WTC11 (cell line): ENCODE results near the gene MAGEA1. TPM values are rescaled to one million over a fixed set of nuclear protein-coding genes. Genes with fewer than 3 reads are reported as not detected.

Experiments used
- ATAC-seq: fragments of 200-7000 bp; cut with Tn5 transposase; 2 replicates; pipeline ENCODE4 v1.10.0; 2021; ENCODE audit warnings: mild to moderate bottlenecking, moderate library complexity
- CTCF ChIA-PET: fragments of 300-600 bp; sonication (Branson Sonifier 250); formaldehyde crosslinking; loops from one replicate; lab custom pipeline; 2021; ENCODE audit warnings: antibody characterized with exemption; lab: Charles Lee
- POLR2A ChIA-PET: fragments of 350-600 bp; sonication (Branson Sonifier 250); formaldehyde crosslinking; loops from one replicate; lab custom pipeline; 2021; ENCODE audit warnings: antibody characterized with exemption; lab: Charles Lee
- DNase-seq: peaks from one replicate; pipeline ENCODE4 v3.0.0; 2021; ENCODE audit warnings: low spot score
- H3K27ac Mint-ChIP-seq: 2 replicates; pipeline ENCODE4 v1.8.0; 2021; ENCODE audit warnings: mixed read lengths
- H3K27me3 Mint-ChIP-seq: 2 replicates; pipeline ENCODE4 v1.8.0; 2021; ENCODE audit warnings: low read depth, mild to moderate bottlenecking, moderate library complexity, mixed read lengths
- H3K36me3 Mint-ChIP-seq: 2 replicates; pipeline ENCODE4 v1.8.0; 2021; ENCODE audit warnings: mixed read lengths
- H3K4me1 Mint-ChIP-seq: 2 replicates; pipeline ENCODE4 v1.8.0; 2022; ENCODE audit warnings: mixed read lengths
- H3K4me3 Mint-ChIP-seq: 2 replicates; pipeline ENCODE4 v1.8.0; 2021; ENCODE audit warnings: mild to moderate bottlenecking, moderate library complexity, mixed read lengths
- H3K9me3 Mint-ChIP-seq: 2 replicates; pipeline ENCODE4 v1.8.0; 2021; ENCODE audit warnings: mixed read lengths
- ATF1 ChIP-seq: sonication (generic); formaldehyde crosslinking; IDR thresholded peaks from 2 replicates; pipeline ENCODE4 v1.8.1; 2023; ENCODE audit warnings: mild to moderate bottlenecking, moderate library complexity, missing genetic modification reagents
- CREM ChIP-seq: sonication (generic); formaldehyde crosslinking; IDR thresholded peaks from 2 replicates; pipeline ENCODE4 v1.8.1; 2022; ENCODE audit warnings: mild to moderate bottlenecking, missing genetic modification reagents, moderate library complexity
- ESRRA ChIP-seq: sonication (generic); formaldehyde crosslinking; IDR thresholded peaks from 2 replicates; pipeline ENCODE4 v1.8.1; 2022; ENCODE audit warnings: mild to moderate bottlenecking, missing genetic modification reagents, borderline replicate concordance
- FOXK1 ChIP-seq: sonication (generic); formaldehyde crosslinking; IDR thresholded peaks from 2 replicates; pipeline ENCODE4 v1.8.0; 2022; ENCODE audit warnings: mild to moderate bottlenecking, moderate library complexity, missing genetic modification reagents
- GABPB1 ChIP-seq: sonication (generic); formaldehyde crosslinking; IDR thresholded peaks from 2 replicates; pipeline ENCODE4 v1.8.1; 2023; ENCODE audit warnings: mild to moderate bottlenecking, missing genetic modification reagents
- JAZF1 ChIP-seq: fragments of 250-450 bp; sonication (Bioruptor Pico); IDR thresholded peaks from 2 replicates; pipeline ENCODE4 v1.9.0; 2021; ENCODE audit warnings: moderate library complexity, mild to moderate bottlenecking, inconsistent platforms
- MYBL2 ChIP-seq: sonication (generic); formaldehyde crosslinking; IDR thresholded peaks from 2 replicates; pipeline ENCODE4 v1.8.1; 2023; ENCODE audit warnings: mild to moderate bottlenecking, moderate library complexity, missing genetic modification reagents
- OVOL2 ChIP-seq: fragments of 250-450 bp; sonication (Bioruptor Pico); IDR thresholded peaks from 2 replicates; pipeline ENCODE4 v1.9.0; 2021; ENCODE audit warnings: mild to moderate bottlenecking, borderline replicate concordance
- PRRX2 ChIP-seq: fragments of 250-450 bp; sonication (Bioruptor Pico); IDR thresholded peaks from 2 replicates; pipeline ENCODE4 v1.8.0; 2021; ENCODE audit warnings: mild to moderate bottlenecking
- SMAD3 ChIP-seq: sonication (generic); formaldehyde crosslinking; IDR thresholded peaks from 2 replicates; pipeline ENCODE4 v1.8.0; 2022; ENCODE audit warnings: missing genetic modification reagents, mild to moderate bottlenecking, borderline replicate concordance
- TEAD4 ChIP-seq: sonication (generic); formaldehyde crosslinking; IDR thresholded peaks from 2 replicates; pipeline ENCODE4 v1.8.0; 2022; ENCODE audit warnings: mild to moderate bottlenecking, missing genetic modification reagents
- ZNF121 ChIP-seq: sonication (generic); formaldehyde crosslinking; IDR thresholded peaks from 2 replicates; pipeline ENCODE4 v1.8.0; 2023; ENCODE audit warnings: missing genetic modification reagents
- total RNA-seq: library from RNA; stranded (reverse); gene quantifications from 3 replicates; pipeline ENCODE4 v1.2.3, GENCODE V29; 2021
- TF ChIP-seq, protein P1 (sequence below): fragments of 250-450 bp; sonication (Bioruptor Pico); IDR thresholded peaks from 2 replicates; pipeline ENCODE4 v1.8.0; 2021; ENCODE audit warnings: mild to moderate bottlenecking
- TF ChIP-seq, protein P2 (sequence below): fragments of 200-600 bp; IDR thresholded peaks from 2 replicates; pipeline ENCODE4 v1.8.0; 2022; ENCODE audit warnings: antibody characterized with exemption
- TF ChIP-seq, protein P3 (sequence below): sonication (generic); formaldehyde crosslinking; IDR thresholded peaks from 2 replicates; pipeline ENCODE4 v1.8.0; 2022; ENCODE audit warnings: mild to moderate bottlenecking, missing genetic modification reagents
- TF ChIP-seq, protein P4 (sequence below): sonication (generic); formaldehyde crosslinking; conservative IDR thresholded peaks from 2 replicates; pipeline ENCODE4 v1.8.1; 2022; ENCODE audit warnings: mild to moderate bottlenecking, missing genetic modification reagents
- TF ChIP-seq, protein P5 (sequence below): sonication (generic); formaldehyde crosslinking; IDR thresholded peaks from 2 replicates; pipeline ENCODE4 v1.8.0; 2022; ENCODE audit warnings: mild to moderate bottlenecking, missing genetic modification reagents
- TF ChIP-seq, protein P6 (sequence below): fragments of 250-450 bp; sonication (Bioruptor Pico); IDR thresholded peaks from 2 replicates; pipeline ENCODE4 v1.9.0; 2021; ENCODE audit warnings: mild to moderate bottlenecking
- TF ChIP-seq, protein P7 (sequence below): sonication (generic); formaldehyde crosslinking; IDR thresholded peaks from 2 replicates; pipeline ENCODE4 v1.8.1; 2022; ENCODE audit warnings: mild to moderate bottlenecking, moderate library complexity, missing genetic modification reagents

MAGEA1 gene
- total RNA-seq, 1 experiment from 2014 or later: not detected

DNA sequence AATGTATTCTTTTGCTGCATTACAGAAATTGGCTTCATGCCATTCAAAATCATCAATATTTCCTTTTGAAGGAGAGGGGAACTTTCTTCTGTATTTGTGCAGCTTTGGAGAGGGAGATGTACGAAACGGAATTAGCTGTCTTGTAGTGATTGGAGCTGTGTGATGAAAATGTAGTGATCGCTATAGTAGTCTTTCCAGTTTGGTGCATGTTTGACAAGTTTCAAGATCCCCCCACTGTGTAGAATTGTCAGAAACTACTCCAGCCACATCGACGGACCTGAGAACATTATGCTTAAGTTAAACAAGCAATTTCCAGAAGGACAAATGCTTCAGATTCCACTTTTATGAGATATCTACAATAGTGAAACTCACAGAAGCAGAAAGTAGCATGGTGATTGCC lies 21.6 kb upstream of the MAGEA1 start:
- Mint-ChIP-seq H3K4me1 (no peaks in the 10 kb centered on the region; the same call in 1 of the 2 replicates), H3K27ac (no peak overlapping the region), H3K36me3 (no peaks in the 10 kb centered on the region)
- POLR2A ChIA-PET: no interaction called here
- TF ChIP-seq OVOL2 (CRISPR knock-in tag) (no peak), TEAD4 (CRISPR knock-in tag) (no peak), ZNF121 (CRISPR knock-in tag) (no peak)
- TF ChIP-seq, all 79 proteins: peak for 0
- no peak for DNase-seq
- H3K27me3 Mint-ChIP-seq: no peaks in the 10 kb centered on the region
- CTCF ChIA-PET: no interaction called here
- ATAC-seq: no peak
- no peak overlapping the region for H3K4me3 Mint-ChIP-seq
- no peaks in the 10 kb centered on the region for H3K9me3 Mint-ChIP-seq

DNA sequence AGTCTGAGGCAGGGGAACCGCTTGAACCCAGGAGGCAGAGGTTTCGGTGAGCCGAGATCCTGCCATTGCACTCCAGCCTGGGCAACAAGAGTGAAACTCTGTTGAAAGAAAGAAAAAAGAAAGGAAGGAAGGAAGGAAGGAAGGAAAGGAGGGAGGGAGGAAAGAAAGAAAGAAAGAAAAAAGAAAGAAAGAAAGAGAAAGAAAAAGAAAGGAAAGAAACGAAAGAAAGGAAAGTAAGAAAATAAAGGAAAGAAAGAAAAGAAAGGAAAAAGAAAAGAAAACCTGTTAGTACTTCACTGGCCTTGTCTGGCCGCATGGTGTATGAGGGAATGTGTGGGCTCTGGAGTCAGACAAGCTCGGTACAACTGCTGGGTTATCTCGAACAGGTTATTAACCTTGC lies 20.8 kb upstream of the MAGEA1 start:
- H3K27ac Mint-ChIP-seq: no peak overlapping the region
- no peak for DNase-seq
- no peaks in the 10 kb centered on the region for H3K27me3 Mint-ChIP-seq
- no peaks in the 10 kb centered on the region for H3K9me3 Mint-ChIP-seq
- H3K4me1 Mint-ChIP-seq: no peaks in the 10 kb centered on the region; the same call in 1 of the 2 replicates
- no peaks in the 10 kb centered on the region for H3K36me3 Mint-ChIP-seq
- TF ChIP-seq ATF1 (CRISPR knock-in tag) (no peak), GABPB1 (CRISPR knock-in tag) (no peak), CREM (CRISPR knock-in tag) (no peak), MYBL2 (no peak), FOXK1 (CRISPR knock-in tag) (no peak), ZNF121 (CRISPR knock-in tag) (no peak), SMAD3 (CRISPR knock-in tag) (no peak), ESRRA (no peak), JAZF1 (no peak), PRRX2 (no peak), OVOL2 (CRISPR knock-in tag) (no peak)
- TF ChIP-seq, protein P1, sequence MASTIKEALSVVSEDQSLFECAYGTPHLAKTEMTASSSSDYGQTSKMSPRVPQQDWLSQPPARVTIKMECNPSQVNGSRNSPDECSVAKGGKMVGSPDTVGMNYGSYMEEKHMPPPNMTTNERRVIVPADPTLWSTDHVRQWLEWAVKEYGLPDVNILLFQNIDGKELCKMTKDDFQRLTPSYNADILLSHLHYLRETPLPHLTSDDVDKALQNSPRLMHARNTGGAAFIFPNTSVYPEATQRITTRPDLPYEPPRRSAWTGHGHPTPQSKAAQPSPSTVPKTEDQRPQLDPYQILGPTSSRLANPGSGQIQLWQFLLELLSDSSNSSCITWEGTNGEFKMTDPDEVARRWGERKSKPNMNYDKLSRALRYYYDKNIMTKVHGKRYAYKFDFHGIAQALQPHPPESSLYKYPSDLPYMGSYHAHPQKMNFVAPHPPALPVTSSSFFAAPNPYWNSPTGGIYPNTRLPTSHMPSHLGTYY: no peak
- TF ChIP-seq, protein P2, sequence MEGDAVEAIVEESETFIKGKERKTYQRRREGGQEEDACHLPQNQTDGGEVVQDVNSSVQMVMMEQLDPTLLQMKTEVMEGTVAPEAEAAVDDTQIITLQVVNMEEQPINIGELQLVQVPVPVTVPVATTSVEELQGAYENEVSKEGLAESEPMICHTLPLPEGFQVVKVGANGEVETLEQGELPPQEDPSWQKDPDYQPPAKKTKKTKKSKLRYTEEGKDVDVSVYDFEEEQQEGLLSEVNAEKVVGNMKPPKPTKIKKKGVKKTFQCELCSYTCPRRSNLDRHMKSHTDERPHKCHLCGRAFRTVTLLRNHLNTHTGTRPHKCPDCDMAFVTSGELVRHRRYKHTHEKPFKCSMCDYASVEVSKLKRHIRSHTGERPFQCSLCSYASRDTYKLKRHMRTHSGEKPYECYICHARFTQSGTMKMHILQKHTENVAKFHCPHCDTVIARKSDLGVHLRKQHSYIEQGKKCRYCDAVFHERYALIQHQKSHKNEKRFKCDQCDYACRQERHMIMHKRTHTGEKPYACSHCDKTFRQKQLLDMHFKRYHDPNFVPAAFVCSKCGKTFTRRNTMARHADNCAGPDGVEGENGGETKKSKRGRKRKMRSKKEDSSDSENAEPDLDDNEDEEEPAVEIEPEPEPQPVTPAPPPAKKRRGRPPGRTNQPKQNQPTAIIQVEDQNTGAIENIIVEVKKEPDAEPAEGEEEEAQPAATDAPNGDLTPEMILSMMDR: no peak
- TF ChIP-seq, protein P3, sequence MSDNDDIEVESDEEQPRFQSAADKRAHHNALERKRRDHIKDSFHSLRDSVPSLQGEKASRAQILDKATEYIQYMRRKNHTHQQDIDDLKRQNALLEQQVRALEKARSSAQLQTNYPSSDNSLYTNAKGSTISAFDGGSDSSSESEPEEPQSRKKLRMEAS (CRISPR knock-in tag): no peak
- TF ChIP-seq, protein P4, sequence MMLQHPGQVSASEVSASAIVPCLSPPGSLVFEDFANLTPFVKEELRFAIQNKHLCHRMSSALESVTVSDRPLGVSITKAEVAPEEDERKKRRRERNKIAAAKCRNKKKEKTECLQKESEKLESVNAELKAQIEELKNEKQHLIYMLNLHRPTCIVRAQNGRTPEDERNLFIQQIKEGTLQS (CRISPR knock-in tag): no peak
- TF ChIP-seq, protein P5, sequence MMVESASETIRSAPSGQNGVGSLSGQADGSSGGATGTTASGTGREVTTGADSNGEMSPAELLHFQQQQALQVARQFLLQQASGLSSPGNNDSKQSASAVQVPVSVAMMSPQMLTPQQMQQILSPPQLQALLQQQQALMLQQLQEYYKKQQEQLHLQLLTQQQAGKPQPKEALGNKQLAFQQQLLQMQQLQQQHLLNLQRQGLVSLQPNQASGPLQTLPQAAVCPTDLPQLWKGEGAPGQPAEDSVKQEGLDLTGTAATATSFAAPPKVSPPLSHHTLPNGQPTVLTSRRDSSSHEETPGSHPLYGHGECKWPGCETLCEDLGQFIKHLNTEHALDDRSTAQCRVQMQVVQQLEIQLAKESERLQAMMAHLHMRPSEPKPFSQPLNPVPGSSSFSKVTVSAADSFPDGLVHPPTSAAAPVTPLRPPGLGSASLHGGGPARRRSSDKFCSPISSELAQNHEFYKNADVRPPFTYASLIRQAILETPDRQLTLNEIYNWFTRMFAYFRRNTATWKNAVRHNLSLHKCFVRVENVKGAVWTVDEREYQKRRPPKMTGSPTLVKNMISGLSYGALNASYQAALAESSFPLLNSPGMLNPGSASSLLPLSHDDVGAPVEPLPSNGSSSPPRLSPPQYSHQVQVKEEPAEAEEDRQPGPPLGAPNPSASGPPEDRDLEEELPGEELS (CRISPR knock-in tag): no peak
- TF ChIP-seq, protein P6, sequence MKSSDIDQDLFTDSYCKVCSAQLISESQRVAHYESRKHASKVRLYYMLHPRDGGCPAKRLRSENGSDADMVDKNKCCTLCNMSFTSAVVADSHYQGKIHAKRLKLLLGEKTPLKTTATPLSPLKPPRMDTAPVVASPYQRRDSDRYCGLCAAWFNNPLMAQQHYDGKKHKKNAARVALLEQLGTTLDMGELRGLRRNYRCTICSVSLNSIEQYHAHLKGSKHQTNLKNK (CRISPR knock-in tag): no peak
- TF ChIP-seq, all 79 proteins: peak for 0
- CTCF ChIA-PET: no interaction called here
- POLR2A ChIA-PET: no interaction called here
- no peak overlapping the region for H3K4me3 Mint-ChIP-seq
- no peak for ATAC-seq

DNA sequence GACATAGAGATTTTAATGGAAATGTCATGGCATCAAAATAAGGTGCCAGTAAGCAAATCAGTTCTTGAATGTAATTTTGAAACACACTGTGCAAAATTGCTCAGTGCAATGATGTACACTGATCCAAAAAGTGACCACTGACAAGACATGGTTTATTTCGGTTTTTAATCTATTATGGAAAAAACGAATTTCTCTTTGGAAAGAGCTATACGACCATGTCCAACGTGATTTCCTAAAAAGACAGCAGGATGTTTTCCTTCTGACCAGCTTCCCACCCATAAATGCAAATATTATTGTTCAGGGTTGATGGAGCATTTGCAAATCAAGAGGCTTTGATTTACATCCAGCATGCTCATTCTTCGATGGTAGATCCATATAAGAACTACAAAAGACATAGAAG lies 17.1 kb upstream of the MAGEA1 start:
- H3K4me1 Mint-ChIP-seq: no peaks in the 10 kb centered on the region
- H3K27ac Mint-ChIP-seq: no peak overlapping the region
- no peak for ATAC-seq
- no peak for DNase-seq
- H3K36me3 Mint-ChIP-seq: peaks cover 3% of the 10 kb centered on the region; the same call in 1 of the 2 replicates
- CTCF ChIA-PET: no interaction called here
- POLR2A ChIA-PET: no interaction called here
- TF ChIP-seq, protein P7, sequence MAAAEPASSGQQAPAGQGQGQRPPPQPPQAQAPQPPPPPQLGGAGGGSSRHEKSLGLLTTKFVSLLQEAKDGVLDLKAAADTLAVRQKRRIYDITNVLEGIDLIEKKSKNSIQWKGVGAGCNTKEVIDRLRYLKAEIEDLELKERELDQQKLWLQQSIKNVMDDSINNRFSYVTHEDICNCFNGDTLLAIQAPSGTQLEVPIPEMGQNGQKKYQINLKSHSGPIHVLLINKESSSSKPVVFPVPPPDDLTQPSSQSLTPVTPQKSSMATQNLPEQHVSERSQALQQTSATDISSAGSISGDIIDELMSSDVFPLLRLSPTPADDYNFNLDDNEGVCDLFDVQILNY: no peak
- no peak overlapping the region for H3K4me3 Mint-ChIP-seq
- H3K27me3 Mint-ChIP-seq: no peaks in the 10 kb centered on the region
- peaks cover 13% of the 10 kb centered on the region for H3K9me3 Mint-ChIP-seq
